ENCODE results near the gene DGAT2.

The DGAT2 gene

DNA sequence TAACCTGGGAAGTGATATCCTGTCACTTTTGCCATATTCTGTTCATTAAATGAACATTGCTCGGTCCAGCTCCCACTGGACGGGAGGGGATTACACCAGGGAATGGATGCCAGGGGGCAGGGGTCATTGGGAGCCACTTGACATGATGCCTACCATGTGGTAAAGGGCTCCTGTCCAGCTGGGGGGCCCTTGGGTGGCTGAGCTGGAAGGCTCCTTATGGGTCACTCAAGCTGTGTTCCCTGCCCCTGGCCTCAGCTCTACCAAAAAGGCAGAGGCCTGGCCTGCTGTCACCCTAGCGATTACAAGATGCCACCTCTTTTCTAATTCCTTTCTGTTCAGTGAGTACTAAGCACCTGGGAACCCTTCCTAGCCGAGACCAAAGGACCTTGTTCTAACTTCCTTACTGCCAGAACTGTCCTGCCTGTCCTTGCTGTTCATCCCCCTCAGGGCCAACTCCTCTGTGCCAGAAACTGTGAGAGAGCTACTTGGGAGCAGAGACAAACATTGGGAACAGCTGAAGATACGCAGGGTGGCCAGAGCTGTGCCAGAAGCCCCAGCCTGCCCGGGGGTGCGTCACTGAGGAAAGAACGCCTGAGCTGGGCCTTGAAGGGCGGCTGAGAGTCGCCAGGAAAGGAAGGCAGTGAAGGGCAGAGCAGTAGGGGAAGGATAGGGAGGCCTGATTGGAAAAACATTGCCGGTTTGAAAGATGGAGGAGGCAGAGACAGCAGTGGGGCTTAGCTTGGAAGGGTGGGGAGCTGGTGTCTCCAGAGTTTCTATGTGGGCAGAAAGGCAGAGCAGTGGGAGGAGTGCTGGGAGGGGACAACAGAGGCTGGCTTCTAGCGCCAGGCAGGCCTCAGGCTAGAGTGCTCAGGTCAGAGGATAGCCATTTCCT is 33.7 kb downstream of the DGAT2 start:
- DNase-seq (ENCODE audit: low spot score) = no peak

DNA sequence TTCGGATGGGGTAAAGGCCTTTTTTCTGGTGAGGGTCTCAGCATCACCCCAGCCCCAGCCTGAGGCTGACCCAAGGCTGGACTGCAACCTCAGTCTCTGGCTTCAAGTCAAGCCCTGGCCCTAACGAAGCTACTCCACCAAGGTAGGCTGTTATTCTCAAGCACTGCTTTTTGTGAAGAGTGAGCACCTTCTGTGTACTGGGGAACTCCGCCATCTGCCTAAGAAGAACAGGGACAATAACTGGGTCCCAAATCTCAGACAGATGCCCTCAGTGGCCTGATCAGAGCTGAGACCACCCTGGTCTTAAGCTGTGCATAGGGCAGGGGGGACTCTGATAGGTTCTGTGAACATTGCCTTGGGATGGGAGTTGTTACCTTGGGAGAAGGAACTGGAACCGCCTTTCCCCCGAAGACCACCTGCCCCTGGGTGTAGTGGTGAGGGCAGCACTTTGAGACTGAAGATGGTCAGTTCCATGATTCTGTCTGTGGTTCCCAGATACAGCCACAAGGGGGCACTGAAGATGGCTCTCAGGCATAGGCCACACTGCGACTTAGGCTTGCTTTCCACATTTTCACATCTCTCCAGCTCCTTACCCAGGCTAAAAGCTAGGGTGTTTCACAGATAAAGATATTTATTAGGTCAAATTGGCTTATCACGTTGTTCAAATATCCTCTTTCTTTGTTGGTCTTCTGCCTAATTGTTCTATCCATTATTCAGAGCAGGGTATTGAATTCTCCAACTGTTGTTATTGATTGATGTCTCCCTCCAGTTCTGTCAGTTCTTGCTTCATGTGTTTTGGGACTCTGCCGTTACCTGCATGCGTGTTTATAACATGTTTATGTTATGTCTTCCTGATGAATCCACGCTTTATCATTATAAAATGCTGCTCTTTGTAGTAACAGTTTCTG is 34.6 kb downstream of the DGAT2 start:
- DNase-seq (ENCODE audit: low spot score) = peak; percentile 88

DNA sequence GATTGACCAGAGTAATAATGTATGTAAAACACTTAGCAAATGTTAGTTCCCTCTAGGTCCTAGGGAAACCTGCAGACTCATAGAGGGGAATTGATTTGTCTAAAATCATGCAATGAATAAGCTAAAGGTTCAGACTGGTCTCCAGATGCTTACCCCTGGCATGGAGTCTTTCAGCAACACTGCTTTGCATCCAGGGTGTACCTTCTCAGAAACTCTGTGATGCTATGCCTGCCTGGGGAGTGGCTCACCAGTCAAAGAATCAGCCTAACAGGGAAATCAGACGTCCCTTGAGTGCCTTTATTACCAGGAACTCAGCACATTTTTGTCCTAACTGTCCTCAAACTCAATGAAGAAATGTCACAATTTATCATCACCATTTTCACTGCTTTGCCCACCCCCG is 40.5 kb downstream of the DGAT2 start:
- no peak for DNase-seq (ENCODE audit: low spot score)

DNA sequence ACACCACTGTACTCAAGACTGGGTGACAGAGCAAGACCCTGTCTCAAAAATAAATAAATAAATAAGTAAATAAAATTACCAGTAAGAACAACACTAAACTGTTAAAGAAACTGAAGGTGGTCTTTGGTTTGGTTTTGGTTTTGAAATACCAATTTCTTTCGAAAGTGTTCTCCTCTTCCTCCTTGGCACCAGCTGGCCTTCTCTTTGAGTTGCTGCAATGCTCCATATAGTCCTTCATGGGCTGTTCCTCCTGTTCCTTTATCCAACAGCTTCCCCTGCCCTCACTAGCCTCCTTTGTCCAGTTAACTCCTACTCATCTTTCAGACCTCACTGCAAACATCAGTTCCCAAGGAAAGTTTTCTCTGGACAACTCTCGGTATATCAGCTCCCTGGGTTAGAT is 41.4 kb downstream of the DGAT2 start:
- no peak for DNase-seq (ENCODE audit: low spot score)

DNA sequence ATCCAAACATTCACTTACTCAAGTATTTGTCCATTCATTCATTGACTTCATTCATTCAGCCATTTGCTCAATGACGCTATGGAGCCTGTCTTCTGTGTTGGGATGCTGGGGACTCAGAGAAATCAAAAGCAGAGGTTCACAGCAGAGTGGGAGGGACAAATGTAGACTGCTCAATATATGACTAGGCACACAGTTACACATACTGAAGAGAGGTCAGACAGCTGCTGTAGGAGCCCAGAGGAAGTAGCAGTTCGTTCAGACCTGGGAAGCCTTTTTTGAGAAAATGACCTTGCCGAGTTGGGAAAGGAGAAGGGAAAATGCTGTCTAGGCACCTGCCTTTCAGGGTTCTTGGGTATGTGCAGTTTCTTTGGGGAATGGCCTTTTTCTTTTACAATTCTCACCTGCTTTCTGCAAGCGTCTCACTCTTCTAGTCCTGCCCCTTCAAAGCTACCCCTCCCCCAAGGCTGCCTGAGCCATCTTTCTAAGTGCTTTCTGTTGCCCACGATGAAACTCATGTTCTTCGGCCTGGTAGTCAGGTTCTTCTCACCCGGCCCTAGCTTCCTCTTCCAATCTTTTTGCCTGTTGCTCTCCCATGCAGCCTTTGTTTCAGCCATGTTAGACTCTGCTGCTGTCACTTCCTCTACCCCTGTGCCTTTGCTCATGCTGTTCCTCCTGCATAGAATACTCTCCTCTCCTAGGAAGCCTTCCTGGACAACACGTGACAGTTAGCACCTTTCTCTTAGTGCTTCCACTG is 42.2 kb downstream of the DGAT2 start:
- DNase-seq (ENCODE audit: low spot score) = no peak

DNA sequence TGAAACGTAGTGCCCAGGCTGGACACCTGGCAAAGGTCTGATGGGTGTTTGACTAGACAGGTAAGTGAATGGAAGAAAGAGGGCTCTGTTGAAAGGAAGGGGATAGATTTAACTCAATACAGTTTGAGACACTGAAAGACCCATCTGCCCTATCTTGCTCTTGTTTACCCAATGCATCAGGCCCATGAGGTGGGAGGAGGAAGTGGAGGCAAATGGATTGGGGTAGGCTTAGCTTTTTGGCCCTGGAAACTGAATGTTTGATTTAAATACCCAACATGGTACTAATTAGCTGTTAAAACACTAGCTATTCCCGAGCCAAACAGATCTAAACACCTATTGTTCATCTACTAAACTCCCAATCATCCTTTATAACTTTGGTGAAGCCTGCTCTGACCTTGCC is 42.9 kb downstream of the DGAT2 start:
- DNase-seq (ENCODE audit: low spot score) = no peak

DNA sequence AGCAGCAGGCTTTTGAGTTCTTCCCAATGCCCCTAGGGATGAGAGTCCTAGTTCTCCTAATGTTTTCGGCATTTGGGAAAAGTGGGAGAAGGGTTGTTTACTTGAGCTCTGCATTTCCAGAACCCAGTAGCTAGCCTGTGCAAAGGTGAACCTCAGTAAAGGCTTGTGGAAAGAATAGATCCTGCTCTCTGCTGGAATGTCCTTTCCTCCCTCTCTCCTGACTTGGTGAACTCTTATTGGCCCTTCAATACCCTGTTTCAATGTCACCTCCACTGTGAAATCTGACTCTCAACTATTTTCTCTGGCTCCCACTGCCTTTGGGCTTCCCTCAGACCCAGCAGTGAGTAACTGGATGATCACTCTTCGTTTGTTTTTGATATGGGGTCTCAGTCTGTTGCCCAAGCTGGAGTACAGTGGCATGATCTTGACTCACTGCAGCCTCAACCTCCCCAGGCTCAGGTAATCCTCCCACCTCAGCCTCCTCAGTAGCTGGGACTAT is 44.0 kb downstream of the DGAT2 start:
- DNase-seq (ENCODE audit: low spot score) = no peak

DNA sequence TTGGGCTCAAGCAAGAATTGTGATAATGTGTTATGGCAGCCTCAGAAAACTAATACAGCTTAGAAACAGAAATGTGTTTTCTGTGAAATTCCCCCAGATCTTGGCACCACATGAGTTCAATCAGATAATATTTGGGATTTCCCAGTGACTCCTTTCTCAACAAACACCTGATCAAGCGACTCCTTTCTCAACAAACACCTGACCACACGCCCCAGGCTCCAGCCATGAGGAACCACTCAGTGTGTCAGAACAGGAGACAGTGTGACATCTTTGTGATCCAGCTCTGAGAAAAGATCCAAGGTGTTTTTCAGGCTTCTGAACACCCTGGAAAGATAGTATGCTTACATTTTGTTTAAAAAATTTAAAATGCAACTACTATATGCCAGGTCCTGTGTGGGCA is 44.5 kb downstream of the DGAT2 start:
- DNase-seq (ENCODE audit: low spot score) = no peak

DNA sequence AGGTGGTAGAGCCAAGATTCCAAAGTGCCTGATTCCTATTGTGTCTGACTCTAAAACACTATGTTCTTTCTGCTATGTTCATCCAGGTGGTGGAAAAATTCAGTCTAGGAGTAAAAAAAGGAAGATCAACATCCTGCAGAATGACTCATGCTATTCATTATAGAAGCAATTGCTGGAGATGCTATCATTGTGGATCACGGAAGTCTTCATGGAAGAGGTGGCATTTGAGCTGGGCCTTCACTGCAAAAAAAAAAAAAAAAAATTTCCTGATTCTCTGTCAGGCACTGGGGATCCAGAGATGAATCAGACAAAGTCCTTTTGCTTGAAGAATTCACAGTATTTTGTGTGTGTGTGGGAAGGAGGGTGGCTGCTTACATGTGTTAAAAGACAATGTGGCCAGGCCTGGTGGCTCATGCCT is 45.1 kb downstream of the DGAT2 start:
- DNase-seq (ENCODE audit: low spot score) = no peak

DNA sequence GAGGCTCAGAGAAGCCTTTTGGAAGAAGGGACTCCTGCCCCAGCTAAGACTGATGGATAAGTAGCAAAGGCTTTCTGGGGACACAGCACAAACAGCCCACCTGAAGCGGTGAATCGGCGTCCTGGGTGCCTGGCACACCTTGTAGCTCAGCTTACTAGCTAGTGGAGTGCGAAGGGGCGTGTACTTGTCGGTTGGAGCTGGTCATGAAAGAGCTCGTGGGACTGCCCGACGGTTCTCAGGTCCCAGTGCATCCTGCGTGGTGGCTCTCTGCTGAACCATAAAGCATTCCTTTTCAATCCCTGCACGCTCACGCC is 45.7 kb downstream of the DGAT2 start:
- DNase-seq (ENCODE audit: low spot score) = no peak

DNA sequence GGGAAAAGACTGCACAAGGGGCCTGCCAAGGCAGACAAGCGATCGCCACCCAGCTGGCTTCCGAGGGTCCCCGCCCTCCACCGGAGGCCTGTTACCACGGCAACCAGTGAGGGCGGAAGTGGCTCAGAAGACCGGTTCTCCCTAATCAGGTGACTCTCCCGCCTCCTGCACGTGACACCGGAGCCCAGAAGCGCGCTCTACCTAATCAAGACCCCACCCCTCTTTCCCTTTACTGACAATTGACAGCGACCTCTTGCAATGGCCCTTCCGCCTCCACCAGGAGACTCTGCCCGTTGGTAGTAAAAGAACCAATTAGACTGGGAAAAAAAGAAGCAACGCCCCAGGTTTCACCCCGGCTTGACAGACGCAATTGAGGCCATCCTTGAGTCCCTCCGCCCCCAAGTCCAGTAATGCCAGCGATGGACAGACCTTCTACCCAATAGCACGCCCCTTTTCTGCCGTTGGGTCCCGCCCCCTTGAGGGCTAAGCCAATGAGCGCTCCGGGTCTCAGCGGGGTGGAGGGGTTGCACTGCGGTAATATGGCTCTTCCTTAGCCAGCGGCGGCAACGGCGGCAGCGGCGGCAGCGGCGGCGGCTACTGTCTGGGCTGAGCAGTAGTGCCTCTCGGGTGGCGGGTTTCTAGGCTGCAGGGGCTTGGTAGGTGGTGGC is 46.2 kb downstream of the DGAT2 start, which contains the start of gene UVRAG:
Gene UVRAG (plus strand): TSS at position 534 of the 668 bp plus-strand sequence. CDS start 198 bp downstream, outside the sequence.
- DNase-seq (ENCODE audit: low spot score) = peak; percentile 100

DNA sequence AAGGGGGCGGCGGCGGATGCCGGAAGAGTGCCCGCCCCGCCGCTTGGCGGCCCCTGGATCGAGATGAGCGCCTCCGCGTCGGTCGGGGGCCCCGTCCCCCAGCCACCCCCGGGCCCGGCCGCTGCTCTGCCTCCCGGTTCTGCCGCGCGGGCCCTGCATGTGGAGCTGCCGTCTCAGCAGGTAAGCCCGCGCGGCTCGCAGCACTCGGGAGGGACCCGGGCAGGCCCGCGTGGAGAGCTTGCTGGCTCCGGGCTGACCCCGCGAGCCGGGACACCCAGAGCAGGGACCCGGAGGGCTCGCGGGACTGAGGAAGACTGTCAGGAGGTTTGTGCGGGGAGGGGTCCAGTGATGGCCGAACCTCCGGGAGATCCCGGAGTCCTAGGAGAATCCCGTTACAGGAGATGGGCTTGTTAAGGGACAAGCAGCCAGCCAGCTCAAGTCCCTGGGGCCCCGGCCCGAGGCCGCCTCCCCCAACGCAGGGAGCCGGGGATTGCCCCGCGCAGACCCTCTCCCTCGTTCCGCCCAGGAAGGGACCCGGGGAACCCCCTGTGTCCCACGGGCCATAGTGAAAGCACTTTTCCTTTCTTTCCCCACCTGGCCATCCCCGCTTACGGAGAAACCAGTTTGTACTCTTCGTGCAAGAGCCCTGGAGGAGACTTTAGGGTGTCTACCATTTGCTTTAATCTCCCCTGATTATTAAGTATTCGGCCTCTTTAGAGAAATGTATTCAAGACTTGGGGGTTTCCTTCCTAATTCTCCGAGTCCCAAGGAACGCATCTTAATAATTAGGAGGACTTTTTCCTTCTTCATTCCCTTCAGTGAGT is 47.0 kb downstream of the DGAT2 start:
- DNase-seq (ENCODE audit: low spot score) = no peak

DNA sequence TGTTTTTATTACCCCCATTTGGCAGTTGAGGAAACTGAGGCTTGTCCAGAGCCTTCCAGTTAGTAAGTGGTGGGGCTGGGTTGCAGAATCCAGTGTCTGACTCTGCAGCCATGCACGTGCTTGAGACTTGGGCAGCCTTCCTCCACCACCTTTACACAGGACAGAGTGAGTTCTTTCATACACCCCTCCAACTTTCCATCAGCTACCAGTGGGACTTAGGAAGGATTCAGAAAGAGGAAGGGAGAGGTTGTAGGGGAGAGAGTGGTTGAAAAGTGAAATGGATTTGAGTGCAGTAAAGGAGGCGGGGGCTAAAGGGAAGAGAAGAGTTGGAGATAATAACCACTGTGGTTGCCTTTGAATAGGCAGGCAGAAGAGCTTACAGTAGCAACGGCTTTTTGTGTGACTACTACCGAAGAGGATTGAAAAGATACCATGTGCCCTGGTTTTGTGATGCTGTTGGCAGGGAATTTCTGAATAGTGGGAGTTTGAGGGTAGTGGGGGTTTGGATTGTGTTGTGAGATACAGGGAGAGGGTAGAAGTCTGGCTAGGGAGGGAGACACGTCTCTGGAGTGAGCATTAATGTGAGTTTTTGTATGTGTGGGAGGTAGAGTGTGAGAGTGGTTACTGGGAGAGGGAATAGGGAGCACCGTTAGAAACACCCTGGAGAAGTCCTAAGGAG is 48.1 kb downstream of the DGAT2 start:
- DNase-seq (ENCODE audit: low spot score) = no peak

DNA sequence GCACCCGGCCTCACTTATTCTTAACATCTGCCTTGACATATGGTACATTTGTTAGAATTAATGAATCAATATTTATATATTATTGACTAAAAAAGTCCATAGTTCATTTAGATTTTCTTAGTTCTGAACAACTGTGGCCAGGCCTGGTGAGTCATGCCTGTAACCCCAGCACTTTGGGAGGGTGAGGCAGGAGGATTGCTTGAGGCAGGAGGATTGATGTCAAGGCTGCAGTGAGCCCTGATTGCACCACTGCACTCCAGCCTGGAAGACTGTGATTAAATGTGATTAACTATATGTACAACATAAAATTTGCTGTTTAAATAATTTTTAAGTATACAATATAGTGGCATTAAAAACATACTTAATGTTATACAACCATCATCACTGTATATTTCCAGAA is 52.1 kb downstream of the DGAT2 start:
- no peak for DNase-seq (ENCODE audit: low spot score)

DNA sequence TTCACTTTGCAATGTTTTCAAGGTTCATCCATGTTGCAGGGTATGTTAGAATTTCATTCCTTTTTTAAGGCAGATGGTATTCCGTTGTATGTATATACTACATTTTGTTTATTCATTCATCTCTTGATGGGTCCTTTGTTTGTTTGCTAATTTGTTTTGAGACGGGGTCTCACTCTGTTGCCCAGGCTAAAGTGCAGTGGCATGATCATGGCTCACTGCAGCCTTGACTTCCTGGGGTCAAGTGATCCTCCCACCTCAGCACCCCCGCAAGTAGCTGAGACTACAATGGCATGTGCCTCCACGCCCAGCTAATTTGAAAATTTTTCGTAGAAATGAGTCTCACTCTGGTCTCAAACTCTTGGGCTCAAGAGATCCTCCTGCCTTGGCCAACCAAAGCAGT is 52.6 kb downstream of the DGAT2 start:
- DNase-seq (ENCODE audit: low spot score) = no peak

DNA sequence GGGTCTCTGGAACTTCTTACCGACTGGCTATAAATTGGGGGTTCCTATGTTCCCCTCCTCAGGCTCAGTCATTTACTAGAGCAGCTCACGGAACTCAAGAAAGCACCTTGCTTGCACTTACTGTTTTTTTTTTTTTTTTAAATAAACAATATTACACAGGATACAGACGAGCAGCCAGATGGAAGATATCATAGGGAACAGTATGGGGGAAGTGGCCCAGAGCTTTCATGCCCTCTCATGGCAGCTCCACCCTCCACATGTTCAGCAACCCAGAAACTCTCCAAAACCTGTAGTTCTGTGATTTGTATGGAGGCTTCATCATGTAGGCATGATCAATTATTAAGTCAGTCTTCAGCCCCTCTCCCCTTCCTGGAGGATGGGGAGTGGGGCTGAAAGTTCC is 54.0 kb downstream of the DGAT2 start:
- no peak for DNase-seq (ENCODE audit: low spot score)

DNA sequence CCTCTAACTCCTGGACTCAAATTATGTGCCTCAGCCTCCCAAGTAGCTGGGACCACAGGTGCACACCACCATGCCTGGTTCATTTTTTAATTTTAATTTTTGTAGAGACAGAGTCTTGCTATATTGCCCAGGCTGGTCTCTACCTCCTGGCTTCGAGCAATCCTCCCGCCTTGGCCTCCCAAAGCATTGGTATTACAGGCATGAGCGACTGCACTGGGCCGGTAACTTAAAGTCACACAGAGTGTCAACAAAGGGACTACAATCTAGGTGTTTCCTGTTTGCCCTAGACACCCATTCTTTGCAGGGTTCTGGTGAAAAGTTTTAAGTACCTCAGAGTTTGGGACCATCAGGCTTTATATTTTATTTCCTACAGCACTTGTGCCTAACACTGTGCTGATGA is 54.8 kb downstream of the DGAT2 start:
- no peak for DNase-seq (ENCODE audit: low spot score)

DNA sequence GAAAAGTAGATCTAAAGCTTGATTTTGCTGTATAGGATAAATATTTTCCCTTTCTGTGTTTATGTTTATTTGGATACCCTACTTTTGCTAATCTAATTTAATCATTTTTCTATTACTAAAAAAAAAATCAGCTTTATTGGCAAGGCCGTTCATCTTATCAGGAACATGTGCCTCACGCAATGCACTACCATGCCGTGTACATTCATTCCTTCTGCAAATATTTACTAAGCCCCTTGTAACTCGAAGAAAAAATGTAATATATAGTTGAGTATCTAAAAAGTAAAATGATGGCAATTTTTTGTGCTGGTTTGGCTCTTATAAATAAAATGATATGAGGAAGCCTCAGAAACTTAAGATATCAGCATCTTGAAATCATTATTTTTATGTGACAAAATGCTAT is 55.4 kb downstream of the DGAT2 start:
- no peak for DNase-seq (ENCODE audit: low spot score)

DNA sequence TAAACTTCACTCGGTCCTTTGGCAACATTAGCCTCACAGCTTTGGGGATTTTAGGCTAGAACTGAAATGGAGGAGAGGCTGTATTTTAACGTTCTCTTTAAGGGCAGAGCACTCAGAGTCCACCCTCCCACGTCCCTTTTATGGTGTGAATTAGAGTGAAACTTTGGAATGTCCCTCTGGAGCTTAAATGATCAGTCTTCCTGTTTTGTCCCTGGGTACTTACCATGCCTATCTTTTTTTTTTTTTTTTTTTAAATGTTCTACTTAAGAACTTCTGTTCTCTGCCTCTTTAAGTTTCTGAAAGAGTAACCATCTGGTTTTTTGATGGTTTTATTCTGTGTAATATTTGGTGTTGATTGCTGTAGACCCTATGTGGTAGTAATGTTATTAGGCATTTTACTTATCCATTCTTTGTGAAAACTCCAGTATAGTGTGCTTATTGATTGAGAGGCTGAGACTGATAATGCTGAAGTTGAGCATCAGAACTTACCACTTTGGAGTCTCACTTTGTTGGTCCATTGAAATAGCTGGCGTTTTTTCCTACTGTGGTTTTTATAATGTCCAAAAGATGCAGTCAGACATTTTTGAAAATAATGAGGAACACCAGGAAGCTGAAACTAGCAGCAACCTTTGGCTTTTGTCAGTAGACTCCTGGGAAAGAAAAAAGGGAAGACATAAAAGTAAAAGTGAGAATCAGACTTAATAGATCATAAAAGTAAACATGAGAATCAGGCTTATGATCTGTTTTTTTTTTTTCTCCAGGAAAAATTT is 58.1 kb downstream of the DGAT2 start:
- no peak for DNase-seq (ENCODE audit: low spot score)

Measured in Ammon's horn (tissue), 1 donor.